HCT116 (cell line): ENCODE results near the gene CTU1. TPM values are rescaled to one million over a fixed set of nuclear protein-coding genes. Genes with fewer than 3 reads are reported as not detected.

Source experiments
- ATAC-seq: fragments of 200-7000 bp; cut with Tn5 transposase; 2 replicates; pipeline ENCODE4 v1.9.1; 2020; ENCODE audit warnings: mild to moderate bottlenecking, moderate library complexity
- BruUV-seq: library from RNA; stranded (reverse); fragments of 400-500 nt; replicated peaks from 2 replicates; lab custom pipeline; 2021; lab: Mats Ljungman, UMichigan
- CTCF ChIA-PET: fragments of 300-600 bp; sonication (Branson Sonifier 250); formaldehyde crosslinking; loops from one replicate; lab custom pipeline; 2021; ENCODE audit warnings: antibody characterized with exemption; lab: Charles Lee
- POLR2A ChIA-PET: fragments of 300-600, 350-600 bp; sonication (Branson Sonifier 250); formaldehyde crosslinking; loops from one replicate; lab custom pipeline; 2021; ENCODE audit warnings: antibody characterized with exemption; lab: Charles Lee
- RAD21 ChIA-PET, 2 experiments: fragments of 300-600 bp; sonication (Branson Sonifier 250); formaldehyde crosslinking; loops; one replicate each; lab custom pipeline; 2023; ENCODE audit warnings: low total read pairs in 2 of 2; ENCODE audit not compliant: uncharacterized antibody in 2 of 2, unreplicated experiment in 2 of 2, low non-redundant PET in 1 of 2; lab: Charles Lee
- DNase-seq: peaks from one replicate; pipeline ENCODE4 v3.0.0-alpha.2; 2010; ENCODE audit warnings: low read depth, low spot score
- H2AFZ ChIP-seq: fragments of 200-600 bp; shearing (Covaris generic), sonication (generic); 2 replicates; pipeline ENCODE4 v1.6.1; 2017; ENCODE audit warnings: low read depth, mixed run types, mixed read lengths, antibody characterized with exemption, low read length; ENCODE audit not compliant: poor library complexity, severe bottlenecking
- H3K27ac ChIP-seq: 2 replicates; pipeline ENCODE4 v1.5.1; 2012; ENCODE audit warnings: low read depth, low read length
- H3K27me3 ChIP-seq: fragments of 200-600 bp; sonication (generic); 2 replicates; pipeline ENCODE4 v1.6.1; 2016; ENCODE audit warnings: mixed run types, low read length, mixed read lengths; ENCODE audit not compliant: insufficient read depth
- H3K36me3 ChIP-seq, 2 experiments: fragments of 200-500 bp in 1 of 2; fragments of 200-600 bp in 1 of 2; sonication (Bioruptor generic) in 1 of 2; sonication (generic) in 1 of 2; 2 replicates each; pipeline versions ENCODE4 v1.5.1 to v1.6.1; 2014 to 2016; ENCODE audit warnings: low read length in 2 of 2, inconsistent platforms in 1 of 2, mixed read lengths in 1 of 2, mixed run types in 1 of 2; ENCODE audit not compliant: insufficient read depth in 2 of 2, control insufficient read depth in 1 of 2
- H3K4me1 ChIP-seq, 2 experiments: fragments of 200-600 bp in 1 of 2; sonication (generic) in 1 of 2; 2 replicates each; pipeline versions ENCODE4 v1.5.1 to v1.6.1; 2012 to 2017; ENCODE audit warnings: low read length in 2 of 2, inconsistent platforms in 1 of 2, mild to moderate bottlenecking in 1 of 2, mixed read lengths in 1 of 2, mixed run types in 1 of 2, moderate library complexity in 1 of 2; ENCODE audit not compliant: insufficient read depth in 2 of 2, control insufficient read depth in 1 of 2
- H3K4me2 ChIP-seq: fragments of 200-600 bp; sonication (generic); 2 replicates; pipeline ENCODE4 v1.6.1; 2017; ENCODE audit warnings: mixed run types, low read length, mixed read lengths
- H3K4me3 ChIP-seq, 2 experiments: fragments of 200-600 bp in 1 of 2; sonication (generic) in 1 of 2; replicated peaks in 1 of 2; 2 replicates each; pipeline ENCODE4 v1.5.1; 2011 to 2016; ENCODE audit warnings: low read length in 2 of 2, control low read depth in 1 of 2, low read depth in 1 of 2, mild to moderate bottlenecking in 1 of 2, mixed read lengths in 1 of 2, mixed run types in 1 of 2
- H3K79me2 ChIP-seq: fragments of 200-600 bp; sonication (generic); 2 replicates; pipeline ENCODE4 v1.6.1; 2017; ENCODE audit warnings: mild to moderate bottlenecking, mixed run types, low read length, moderate library complexity, mixed read lengths; ENCODE audit not compliant: insufficient read depth
- H3K9ac ChIP-seq: fragments of 200-600 bp; sonication (generic); 2 replicates; pipeline ENCODE4 v1.6.1; 2016; ENCODE audit warnings: low read length, mixed read lengths
- H3K9me2 ChIP-seq: fragments of 200-600 bp; sonication (generic), shearing (Covaris generic); 2 replicates; pipeline ENCODE4 v1.6.1; 2017; ENCODE audit warnings: mixed run types, mild to moderate bottlenecking, moderate library complexity; ENCODE audit not compliant: insufficient read depth
- H3K9me3 ChIP-seq, 2 experiments: fragments of 200-500 bp in 1 of 2; fragments of 200-600 bp in 1 of 2; sonication (Bioruptor generic) in 1 of 2; sonication (generic) in 1 of 2; 2 replicates each; pipeline ENCODE4 v1.6.1; 2014 to 2017; ENCODE audit warnings: low read length in 2 of 2, mixed read lengths in 2 of 2, inconsistent platforms in 1 of 2, low read depth in 1 of 2, mild to moderate bottlenecking in 1 of 2, mixed run types in 1 of 2, moderate library complexity in 1 of 2; ENCODE audit not compliant: control insufficient read depth in 1 of 2, insufficient read depth in 1 of 2
- H4K20me1 ChIP-seq: fragments of 200-600 bp; sonication (generic), shearing (Covaris generic); 2 replicates; pipeline ENCODE4 v1.6.1; 2017; ENCODE audit warnings: mixed run types, mild to moderate bottlenecking, moderate library complexity; ENCODE audit not compliant: insufficient read depth
- CBX3 ChIP-seq: IDR thresholded peaks from 2 replicates; pipeline ENCODE4 v1.6.1; 2012; ENCODE audit warnings: low read depth
- CEBPB ChIP-seq: IDR thresholded peaks from 2 replicates; pipeline ENCODE4 v1.6.1; 2012; ENCODE audit warnings: low read depth
- ELF1 ChIP-seq: IDR thresholded peaks from 2 replicates; pipeline ENCODE4 v1.6.1; 2012; ENCODE audit warnings: low read depth, borderline replicate concordance
- JUND ChIP-seq: IDR thresholded peaks from 2 replicates; pipeline ENCODE4 v1.6.1; 2012
- POLR2A ChIP-seq: IDR thresholded peaks from 2 replicates; pipeline ENCODE4 v1.7.0; 2011; ENCODE audit warnings: borderline replicate concordance; ENCODE audit not compliant: insufficient read depth, insufficient read length; ENCODE audit errors: extremely low read depth
- intact Hi-C: fragments of 100-400 bp; cut with micrococcal nuclease; formaldehyde crosslinking; loops from 2 replicates; pipeline ENCODE4 v1.10.0; 2022
- total RNA-seq: library from RNA; stranded (reverse); gene quantifications from one replicate; pipeline ENCODE4 v1.2.1, GENCODE V29; 2021; ENCODE audit not compliant: unreplicated experiment
- TF ChIP-seq, protein P1 (sequence below), 3 experiments: fragments of 200-600 bp in 1 of 3; sonication (generic) in 1 of 3; IDR thresholded peaks in 2 of 3; conservative IDR thresholded peaks in 1 of 3; 2 replicates each; pipeline ENCODE4 v1.5.1; 2012 to 2017; ENCODE audit warnings: low read depth in 2 of 3, low read length in 2 of 3, antibody characterized with exemption in 1 of 3, borderline replicate concordance in 1 of 3, control low read depth in 1 of 3, mild to moderate bottlenecking in 1 of 3, mixed read lengths in 1 of 3, mixed run types in 1 of 3, moderate library complexity in 1 of 3; ENCODE audit not compliant: insufficient read depth in 1 of 3
- TF ChIP-seq, protein P2 (sequence below): IDR thresholded peaks from 2 replicates; pipeline ENCODE4 v1.6.1; 2012
- TF ChIP-seq, protein P3 (sequence below): IDR thresholded peaks from 2 replicates; pipeline ENCODE4 v1.6.1; 2012; ENCODE audit warnings: low read depth

CTU1 gene
- total RNA-seq, 1 experiment from 2014 or later, result 14.0 TPM

DNA sequence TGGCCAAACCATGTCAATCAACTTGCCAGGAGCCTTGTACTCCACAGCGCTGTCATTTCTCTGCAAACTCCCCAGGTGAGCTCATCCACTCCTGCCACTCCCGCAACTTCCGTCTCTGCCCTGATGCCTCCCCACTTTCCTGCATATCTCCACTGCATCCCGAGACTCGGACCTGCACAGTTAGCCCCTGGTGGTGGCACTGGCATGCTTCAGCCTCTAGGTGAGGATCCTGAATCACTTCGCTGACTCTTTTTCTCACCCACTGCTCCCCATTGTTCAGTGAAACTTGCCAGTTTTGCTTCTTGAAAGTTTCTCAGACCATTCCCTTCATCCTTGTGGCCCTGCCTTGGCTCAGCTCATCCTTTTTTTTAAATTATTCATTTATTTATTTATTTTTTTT is 3.4 kb upstream of the CTU1 start:
- Histone ChIP-seq H3K4me1 (peaks cover 19 to 37% of the 10 kb centered on the region in 2 experiments), H3K4me2 (peak overlapping the region; percentile 38), H4K20me1 (no peaks in the 10 kb centered on the region), H3K27ac (no peak overlapping the region), H3K9ac (no peak overlapping the region), H3K27me3 (no peaks in the 10 kb centered on the region; the same call in 1 of the 2 replicates)
- RAD21 ChIA-PET, result no interaction called here
- CTCF ChIA-PET, result interaction anchor here (1.2 kb wide), 1 partner anchor 148 kb away, joined by 3 read pairs; no protein-coding TSS in a partner anchor
- POLR2A ChIA-PET, result no interaction called here
- no peak for TF ChIP-seq CBX3
- no peak for TF ChIP-seq ELF1
- TF ChIP-seq, protein P1, sequence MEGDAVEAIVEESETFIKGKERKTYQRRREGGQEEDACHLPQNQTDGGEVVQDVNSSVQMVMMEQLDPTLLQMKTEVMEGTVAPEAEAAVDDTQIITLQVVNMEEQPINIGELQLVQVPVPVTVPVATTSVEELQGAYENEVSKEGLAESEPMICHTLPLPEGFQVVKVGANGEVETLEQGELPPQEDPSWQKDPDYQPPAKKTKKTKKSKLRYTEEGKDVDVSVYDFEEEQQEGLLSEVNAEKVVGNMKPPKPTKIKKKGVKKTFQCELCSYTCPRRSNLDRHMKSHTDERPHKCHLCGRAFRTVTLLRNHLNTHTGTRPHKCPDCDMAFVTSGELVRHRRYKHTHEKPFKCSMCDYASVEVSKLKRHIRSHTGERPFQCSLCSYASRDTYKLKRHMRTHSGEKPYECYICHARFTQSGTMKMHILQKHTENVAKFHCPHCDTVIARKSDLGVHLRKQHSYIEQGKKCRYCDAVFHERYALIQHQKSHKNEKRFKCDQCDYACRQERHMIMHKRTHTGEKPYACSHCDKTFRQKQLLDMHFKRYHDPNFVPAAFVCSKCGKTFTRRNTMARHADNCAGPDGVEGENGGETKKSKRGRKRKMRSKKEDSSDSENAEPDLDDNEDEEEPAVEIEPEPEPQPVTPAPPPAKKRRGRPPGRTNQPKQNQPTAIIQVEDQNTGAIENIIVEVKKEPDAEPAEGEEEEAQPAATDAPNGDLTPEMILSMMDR (IDR thresholded peaks at IDR 0.05 in 2 of 3, conservative IDR thresholded peaks at IDR 0.05 in 1 of 3; ENCODE audit: borderline replicate concordance in 1 of 3, insufficient read depth in 1 of 3, low read depth in 2 of 3, low read length in 2 of 3), result peak in 2 of 3 experiments; percentile 62 to 77; a peak in 4 of 6 replicates
- TF ChIP-seq, protein P2, sequence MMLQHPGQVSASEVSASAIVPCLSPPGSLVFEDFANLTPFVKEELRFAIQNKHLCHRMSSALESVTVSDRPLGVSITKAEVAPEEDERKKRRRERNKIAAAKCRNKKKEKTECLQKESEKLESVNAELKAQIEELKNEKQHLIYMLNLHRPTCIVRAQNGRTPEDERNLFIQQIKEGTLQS, result no peak
- no peak for TF ChIP-seq CEBPB
- TF ChIP-seq JUND, result no peak
- TF ChIP-seq POLR2A, result no peak
- TF ChIP-seq, protein P3, sequence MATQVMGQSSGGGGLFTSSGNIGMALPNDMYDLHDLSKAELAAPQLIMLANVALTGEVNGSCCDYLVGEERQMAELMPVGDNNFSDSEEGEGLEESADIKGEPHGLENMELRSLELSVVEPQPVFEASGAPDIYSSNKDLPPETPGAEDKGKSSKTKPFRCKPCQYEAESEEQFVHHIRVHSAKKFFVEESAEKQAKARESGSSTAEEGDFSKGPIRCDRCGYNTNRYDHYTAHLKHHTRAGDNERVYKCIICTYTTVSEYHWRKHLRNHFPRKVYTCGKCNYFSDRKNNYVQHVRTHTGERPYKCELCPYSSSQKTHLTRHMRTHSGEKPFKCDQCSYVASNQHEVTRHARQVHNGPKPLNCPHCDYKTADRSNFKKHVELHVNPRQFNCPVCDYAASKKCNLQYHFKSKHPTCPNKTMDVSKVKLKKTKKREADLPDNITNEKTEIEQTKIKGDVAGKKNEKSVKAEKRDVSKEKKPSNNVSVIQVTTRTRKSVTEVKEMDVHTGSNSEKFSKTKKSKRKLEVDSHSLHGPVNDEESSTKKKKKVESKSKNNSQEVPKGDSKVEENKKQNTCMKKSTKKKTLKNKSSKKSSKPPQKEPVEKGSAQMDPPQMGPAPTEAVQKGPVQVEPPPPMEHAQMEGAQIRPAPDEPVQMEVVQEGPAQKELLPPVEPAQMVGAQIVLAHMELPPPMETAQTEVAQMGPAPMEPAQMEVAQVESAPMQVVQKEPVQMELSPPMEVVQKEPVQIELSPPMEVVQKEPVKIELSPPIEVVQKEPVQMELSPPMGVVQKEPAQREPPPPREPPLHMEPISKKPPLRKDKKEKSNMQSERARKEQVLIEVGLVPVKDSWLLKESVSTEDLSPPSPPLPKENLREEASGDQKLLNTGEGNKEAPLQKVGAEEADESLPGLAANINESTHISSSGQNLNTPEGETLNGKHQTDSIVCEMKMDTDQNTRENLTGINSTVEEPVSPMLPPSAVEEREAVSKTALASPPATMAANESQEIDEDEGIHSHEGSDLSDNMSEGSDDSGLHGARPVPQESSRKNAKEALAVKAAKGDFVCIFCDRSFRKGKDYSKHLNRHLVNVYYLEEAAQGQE, result no peak
- TF ChIP-seq, all 23 proteins: peak for 1
- intact Hi-C loops, result no loop called here
- H3K79me2 ChIP-seq, result peaks cover 14% of the 10 kb centered on the region
- DNase-seq, result peak; percentile 40
- no peak overlapping the region for H3K4me3 ChIP-seq
- H3K9me2 ChIP-seq, result no peaks in the 10 kb centered on the region
- H3K9me3 ChIP-seq, result no peaks in the 10 kb centered on the region
- H3K36me3 ChIP-seq, result no peaks in the 10 kb centered on the region
- peak; percentile 39 for ATAC-seq
- BruUV-seq, result no TSS peak
- H2AFZ ChIP-seq, result no peak overlapping the region
